GM13976 (cell line): ENCODE measurements around the gene LIG1.

Source experiments
- DNase-seq: peaks from one replicate; pipeline ENCODE4 v3.0.0; 2012; ENCODE audit warnings: low spot score
- in situ Hi-C: fragments of 300-500 bp; cut with MboI; formaldehyde crosslinking; loops from one replicate; pipeline ENCODE4 v1.12.0; 2022; ENCODE audit warnings: low sequenced_read_pairs, mixed read lengths, inconsistent platforms; ENCODE audit not compliant: unreplicated experiment
- TF ChIP-seq, protein P1 (sequence below): IDR thresholded peaks from 2 replicates; pipeline ENCODE4 v1.5.1; 2012; ENCODE audit warnings: borderline replicate concordance, mild to moderate bottlenecking; ENCODE audit not compliant: insufficient read depth; ENCODE audit errors: extremely low read depth, missing control alignments, control extremely low read depth

The LIG1 gene

DNA sequence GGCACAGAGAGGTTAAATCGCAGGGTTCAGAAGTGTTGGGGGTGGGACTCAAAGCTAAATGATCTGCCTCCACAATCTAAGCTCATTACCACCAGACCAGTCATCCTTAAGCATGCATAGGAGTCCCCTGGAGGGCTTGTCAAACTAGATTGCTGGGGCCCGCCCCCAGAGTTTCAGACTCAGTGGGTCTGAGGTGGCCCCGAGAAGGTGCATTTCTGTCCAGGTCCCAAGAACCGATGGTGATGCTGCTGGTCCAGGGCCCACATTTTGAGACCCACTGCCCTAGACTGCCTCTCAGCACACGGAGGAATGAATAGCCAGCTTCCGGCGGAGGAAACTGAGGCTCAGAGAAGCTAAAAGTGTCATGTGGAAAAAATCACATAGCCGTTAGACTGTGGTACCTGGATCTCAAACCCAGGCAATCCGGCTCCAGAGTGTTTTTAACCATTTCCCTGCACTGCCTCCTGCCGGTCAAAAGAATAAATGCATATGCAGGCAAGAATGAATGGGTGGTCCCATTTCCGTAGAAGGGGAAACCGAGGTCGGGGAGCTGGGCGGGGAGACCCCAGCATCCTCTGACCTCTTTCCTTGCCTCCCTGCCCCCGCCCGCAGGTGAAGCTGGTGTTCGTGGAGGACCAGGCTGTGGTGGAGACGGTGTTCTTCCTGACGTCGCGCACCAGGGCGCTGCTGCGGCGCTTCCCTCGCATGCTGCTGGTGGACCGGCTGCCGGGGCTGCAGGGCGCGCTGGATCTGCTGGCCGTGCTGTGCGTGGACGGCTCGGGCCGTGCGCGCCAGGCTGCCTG, 24.1 kb upstream of the LIG1 start:
- peak; percentile 56 for DNase-seq
- in situ Hi-C loops = no loop called here
- TF ChIP-seq, protein P1, sequence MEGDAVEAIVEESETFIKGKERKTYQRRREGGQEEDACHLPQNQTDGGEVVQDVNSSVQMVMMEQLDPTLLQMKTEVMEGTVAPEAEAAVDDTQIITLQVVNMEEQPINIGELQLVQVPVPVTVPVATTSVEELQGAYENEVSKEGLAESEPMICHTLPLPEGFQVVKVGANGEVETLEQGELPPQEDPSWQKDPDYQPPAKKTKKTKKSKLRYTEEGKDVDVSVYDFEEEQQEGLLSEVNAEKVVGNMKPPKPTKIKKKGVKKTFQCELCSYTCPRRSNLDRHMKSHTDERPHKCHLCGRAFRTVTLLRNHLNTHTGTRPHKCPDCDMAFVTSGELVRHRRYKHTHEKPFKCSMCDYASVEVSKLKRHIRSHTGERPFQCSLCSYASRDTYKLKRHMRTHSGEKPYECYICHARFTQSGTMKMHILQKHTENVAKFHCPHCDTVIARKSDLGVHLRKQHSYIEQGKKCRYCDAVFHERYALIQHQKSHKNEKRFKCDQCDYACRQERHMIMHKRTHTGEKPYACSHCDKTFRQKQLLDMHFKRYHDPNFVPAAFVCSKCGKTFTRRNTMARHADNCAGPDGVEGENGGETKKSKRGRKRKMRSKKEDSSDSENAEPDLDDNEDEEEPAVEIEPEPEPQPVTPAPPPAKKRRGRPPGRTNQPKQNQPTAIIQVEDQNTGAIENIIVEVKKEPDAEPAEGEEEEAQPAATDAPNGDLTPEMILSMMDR = peak; percentile 10

DNA sequence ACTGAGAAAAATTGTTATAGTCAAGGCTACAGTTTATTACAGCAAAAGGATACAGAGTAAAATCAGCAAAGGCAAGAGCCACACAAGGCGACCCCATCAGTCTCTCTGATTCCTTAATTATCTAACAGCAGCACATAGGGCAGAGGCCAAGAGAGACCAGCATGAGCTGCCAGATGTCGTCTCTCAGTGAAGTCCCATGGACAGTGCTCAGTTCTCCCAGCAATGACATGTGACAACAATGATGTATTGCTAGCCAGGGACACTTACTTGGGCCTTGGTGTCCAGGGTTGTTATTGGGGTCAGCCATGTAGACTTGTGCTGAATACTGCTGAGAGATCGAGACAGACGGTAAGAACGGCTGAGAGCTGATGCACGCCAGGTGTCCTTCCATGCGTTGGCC, 22.6 kb upstream of the LIG1 start:
- DNase-seq = no peak
- TF ChIP-seq, protein P1 = no peak
- in situ Hi-C loops = no loop called here

DNA sequence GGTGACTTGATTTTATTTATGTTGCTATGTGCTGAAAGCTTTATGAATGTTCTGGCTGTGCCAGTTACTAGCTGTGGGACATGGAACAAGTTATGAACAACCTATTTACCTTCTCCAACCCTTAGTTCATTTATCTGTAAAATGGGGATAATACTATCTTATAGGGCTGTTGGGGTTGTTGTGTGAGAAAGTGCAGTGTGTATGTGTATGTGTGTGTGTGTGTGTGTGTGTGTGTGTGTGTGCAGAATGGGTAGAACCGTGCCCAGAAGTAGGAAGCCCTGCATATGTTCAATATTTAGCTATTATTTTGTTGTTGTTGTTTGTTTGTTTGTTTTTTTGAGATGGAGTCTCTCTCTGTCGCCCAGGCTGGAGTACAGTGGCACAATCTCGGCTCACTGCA, 20.7 kb upstream of the LIG1 start:
- DNase-seq = no peak
- TF ChIP-seq, protein P1 = no peak
- in situ Hi-C loops = no loop called here

DNA sequence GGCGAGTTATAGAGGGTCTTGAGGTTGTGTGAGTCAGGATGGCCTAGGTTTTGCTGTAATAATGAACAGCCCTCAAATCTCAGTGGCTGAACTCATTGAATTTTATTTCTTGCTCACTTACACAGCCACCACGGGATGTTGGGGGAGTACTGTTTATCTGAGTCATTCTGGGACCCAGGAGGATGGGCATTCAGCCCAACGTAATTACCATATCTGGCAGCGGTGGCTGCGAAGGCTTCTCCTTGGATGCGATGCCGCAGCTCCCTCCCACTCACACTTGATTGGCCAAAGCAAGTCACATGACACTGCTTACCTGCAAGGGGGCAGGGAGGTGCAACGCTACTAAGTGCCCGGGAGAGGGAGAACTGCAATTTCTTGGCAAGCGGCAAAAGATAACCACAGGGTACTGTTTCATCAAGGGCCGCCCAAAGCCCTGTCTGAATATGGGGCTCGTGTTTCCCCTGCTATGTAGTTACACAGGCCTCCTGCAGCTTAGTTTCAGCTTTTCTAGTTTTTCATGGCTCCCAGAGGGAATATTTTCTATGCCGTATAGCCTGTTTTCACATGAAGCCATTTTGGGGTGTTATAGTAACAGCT, 20.2 kb upstream of the LIG1 start:
- DNase-seq = no peak
- TF ChIP-seq, protein P1 = no peak
- in situ Hi-C loops = no loop called here

DNA sequence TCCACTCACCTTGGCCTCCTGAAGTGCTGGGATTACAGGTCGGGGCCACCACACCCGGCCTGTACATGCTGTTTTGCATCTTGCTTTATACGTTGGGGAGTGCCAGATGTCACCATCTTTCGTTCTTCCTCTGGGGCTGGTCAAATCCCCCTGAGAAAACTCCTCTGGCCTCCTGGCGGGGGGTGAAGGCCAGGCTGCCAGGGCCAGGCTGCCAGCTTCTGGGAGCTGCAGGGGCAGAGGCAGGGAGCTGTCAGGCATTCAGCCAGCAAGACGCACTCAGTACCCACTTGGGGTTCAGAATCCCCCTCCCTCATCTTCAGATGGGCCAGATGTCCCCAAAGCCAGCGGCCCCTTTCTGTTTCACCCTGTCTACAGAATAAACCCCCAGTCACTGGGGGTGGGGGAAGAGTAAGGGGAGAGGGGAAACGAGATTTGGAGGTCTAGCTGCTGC, 16.4 kb upstream of the LIG1 start:
- TF ChIP-seq, protein P1 = no peak
- in situ Hi-C loops = no loop called here
- DNase-seq = no peak

DNA sequence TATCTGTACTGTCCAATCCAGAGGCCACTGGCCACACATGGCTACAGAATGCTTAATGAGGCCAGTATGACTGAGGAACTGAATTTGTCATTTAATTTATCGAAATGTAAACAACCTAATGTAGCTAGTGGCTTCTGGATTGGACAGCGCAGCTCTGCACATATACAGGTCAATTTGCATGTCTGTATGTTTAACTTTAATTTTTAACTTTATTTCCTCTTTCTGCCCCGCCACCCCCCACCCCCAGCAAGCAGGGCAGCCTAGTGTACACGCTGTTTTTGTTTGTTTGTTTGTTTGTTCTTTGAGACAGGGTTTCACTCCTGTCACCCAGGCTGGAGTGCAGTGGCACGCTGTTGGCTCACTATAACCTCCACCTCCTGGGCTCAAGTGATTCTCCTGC, 15.9 kb upstream of the LIG1 start:
- TF ChIP-seq, protein P1 = no peak
- in situ Hi-C loops = no loop called here
- no peak for DNase-seq
